ENCODE measurements around the gene TSHZ2.

DNA sequence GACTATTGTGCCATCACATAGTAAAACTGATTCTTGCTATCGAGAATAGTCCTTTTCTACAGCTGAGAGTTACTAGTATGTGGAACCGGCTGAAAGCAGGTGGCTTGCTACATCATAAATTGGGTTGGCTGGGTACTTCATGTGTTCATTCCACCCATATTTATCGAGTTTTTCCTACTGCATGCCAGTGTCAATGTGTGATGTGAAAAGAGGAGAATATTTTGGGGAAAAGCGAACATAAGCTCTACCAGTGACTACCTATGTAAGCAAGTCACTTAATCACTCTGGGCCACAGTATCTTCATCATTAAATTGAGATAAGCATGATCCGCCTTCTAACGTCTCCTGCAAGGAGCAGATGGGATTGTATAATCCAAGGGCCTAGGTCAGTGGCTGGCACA is 61.0 kb downstream of the TSHZ2 start:
- TF ChIP-seq, protein P1, sequence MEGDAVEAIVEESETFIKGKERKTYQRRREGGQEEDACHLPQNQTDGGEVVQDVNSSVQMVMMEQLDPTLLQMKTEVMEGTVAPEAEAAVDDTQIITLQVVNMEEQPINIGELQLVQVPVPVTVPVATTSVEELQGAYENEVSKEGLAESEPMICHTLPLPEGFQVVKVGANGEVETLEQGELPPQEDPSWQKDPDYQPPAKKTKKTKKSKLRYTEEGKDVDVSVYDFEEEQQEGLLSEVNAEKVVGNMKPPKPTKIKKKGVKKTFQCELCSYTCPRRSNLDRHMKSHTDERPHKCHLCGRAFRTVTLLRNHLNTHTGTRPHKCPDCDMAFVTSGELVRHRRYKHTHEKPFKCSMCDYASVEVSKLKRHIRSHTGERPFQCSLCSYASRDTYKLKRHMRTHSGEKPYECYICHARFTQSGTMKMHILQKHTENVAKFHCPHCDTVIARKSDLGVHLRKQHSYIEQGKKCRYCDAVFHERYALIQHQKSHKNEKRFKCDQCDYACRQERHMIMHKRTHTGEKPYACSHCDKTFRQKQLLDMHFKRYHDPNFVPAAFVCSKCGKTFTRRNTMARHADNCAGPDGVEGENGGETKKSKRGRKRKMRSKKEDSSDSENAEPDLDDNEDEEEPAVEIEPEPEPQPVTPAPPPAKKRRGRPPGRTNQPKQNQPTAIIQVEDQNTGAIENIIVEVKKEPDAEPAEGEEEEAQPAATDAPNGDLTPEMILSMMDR (conservative IDR thresholded peaks at IDR 0.05 in 1 of 2, IDR thresholded peaks at IDR 0.05 in 1 of 2; ENCODE audit: extremely low read depth in 1 of 2, insufficient read depth in 1 of 2, low read depth in 1 of 2, low read length in 2 of 2) = no peak
- TF ChIP-seq EZH2 (IDR thresholded peaks at IDR 0.05; ENCODE audit: borderline replicate concordance, low read length) = no peak
